Right lobe of liver (tissue), 4 donors: ENCODE data around the gene KCNS1.

Experiments
- CTCF ChIP-seq, 4 donors: fragments of 200-600 bp in 3 of 4; fragments of 450-650 bp in 1 of 4; IDR thresholded peaks; one replicate each; pipeline versions ENCODE4 v1.5.1 to v1.8.0; 2016 to 2022; ENCODE audit warnings: antibody characterized with exemption in 4 of 4, mild to moderate bottlenecking in 2 of 4
- POLR2A ChIP-seq: fragments of 450-650 bp; IDR thresholded peaks from one replicate; pipeline ENCODE4 v1.6.1; 2017; ENCODE audit warnings: antibody characterized with exemption, mild to moderate bottlenecking
- donor health status: DM: no; HTN: no; CAD: no.
- donor health status: DM: no; HTN: no; CAD: no.
- donor health status: DM: no; HTN: yes; CAD: no.

GRCh38 chr20:45085867-45086266 is 15.1 kb downstream of the KCNS1 start:
- TF ChIP-seq CTCF (IDR thresholded peaks at IDR 0.05) (no peak), POLR2A (no peak)
